Effector CD8-positive, alpha-beta T cell (primary cell): Measurements from ENCODE around the gene SF3A1.
"Not testable (repeated sequence)": the region's sequence is repeated elsewhere in the genome, so short reads cannot be mapped to it uniquely, and the experiment has no call there.

Experiments used
- DNase-seq: peaks from one replicate; lab custom pipeline; 2025; lab: John Stamatoyannopoulos, UW

The SF3A1 gene

DNA sequence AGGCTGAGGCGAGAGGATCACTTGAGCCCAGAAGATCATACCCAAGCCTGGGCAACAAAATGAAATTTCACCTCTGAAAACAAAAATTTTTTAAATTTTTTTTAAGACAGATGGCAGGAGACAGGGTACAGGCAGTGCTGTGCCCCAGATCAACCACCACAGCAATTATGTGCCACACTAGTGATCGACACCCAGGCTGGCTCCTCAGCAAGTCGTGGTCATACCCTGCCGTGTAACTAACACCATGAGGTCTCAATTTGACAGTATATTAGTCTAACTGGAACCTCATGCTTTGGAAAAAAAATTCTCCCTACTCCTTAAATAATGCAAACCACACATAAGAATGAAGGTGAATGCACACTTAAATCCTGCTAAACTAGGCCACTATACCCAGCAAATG, 8.3 kb downstream of the SF3A1 start:
- DNase-seq = no peak

GRCh38 chr22:30347255-30347892, 9.3 kb downstream of the SF3A1 start:
- no peak for DNase-seq

DNA sequence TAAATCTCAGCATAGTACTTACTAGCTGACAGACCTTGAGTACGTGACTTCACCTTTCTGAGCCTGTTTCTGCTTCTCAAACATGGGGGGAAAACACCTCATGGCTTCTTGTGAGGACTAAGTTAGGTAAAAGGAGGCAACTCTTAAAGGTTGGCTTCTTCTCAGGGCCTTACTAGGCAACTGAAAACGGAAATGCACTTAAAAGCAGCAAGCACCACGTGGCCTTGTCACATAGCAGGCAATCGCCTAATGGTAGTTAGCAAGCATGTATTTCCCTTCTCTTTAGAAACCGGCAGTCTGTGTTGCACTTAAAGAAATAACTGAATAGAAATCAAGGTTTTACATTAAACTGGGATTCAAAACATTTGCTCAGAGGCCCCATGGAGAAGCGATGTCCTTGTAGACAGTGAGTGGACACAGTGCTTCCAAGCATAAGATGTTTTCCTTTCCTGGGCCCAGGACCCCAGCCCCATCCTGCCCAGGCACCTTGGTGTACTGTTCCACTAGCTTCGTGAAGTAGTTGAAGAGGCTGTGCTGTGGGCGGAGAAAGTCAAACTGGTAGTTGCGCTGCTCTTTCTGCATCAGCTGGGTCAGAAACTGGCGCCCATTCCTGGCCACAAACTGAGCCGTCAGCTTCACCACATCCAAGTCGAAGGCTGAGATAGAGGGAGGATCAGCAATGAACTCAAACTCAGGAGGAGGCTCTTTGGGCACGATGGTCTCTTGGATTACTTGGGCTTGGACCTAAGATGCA, 12.1 kb downstream of the SF3A1 start:
- DNase-seq = no peak

DNA sequence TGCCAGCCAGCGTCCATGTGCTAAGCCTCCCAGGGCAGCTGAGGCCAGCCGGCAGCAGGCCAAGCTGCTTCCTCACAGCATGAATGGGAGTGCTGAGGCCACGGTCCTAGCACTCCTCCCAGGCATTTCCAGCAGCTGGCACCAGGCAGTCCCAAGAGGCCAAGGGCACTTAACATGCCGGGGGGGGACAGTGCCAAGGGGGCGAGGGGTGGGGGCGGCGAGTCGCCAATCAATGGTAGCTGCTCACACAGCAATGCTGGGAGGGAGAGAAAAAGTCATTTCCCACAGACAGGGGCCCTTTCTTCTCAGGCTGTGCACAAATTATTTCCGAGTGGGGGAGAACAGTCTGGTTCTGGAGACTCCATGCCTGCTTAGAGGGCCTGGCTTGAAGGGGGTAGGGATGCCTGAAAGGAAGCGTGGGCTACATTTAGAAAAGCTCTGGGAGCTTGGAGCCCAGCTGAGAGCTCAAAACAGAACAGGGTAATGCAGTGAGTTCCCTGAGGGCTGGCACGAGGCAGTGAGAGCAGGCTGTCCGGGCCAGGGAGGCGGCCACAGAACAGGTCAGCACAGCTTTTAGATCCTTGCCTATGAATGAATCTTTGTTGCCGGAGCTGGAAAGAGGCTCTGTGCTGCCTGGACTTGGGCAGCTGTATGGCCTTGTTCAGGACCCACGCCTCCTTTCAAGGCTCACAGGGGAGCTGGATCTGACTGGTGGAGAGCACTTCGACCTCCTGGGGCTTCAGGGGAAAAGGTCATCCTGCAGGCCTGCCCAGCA, 15.6 kb downstream of the SF3A1 start:
- no peak for DNase-seq

GRCh38 chr22:30338802-30339201, 17.9 kb downstream of the SF3A1 start:
- no peak for DNase-seq

DNA sequence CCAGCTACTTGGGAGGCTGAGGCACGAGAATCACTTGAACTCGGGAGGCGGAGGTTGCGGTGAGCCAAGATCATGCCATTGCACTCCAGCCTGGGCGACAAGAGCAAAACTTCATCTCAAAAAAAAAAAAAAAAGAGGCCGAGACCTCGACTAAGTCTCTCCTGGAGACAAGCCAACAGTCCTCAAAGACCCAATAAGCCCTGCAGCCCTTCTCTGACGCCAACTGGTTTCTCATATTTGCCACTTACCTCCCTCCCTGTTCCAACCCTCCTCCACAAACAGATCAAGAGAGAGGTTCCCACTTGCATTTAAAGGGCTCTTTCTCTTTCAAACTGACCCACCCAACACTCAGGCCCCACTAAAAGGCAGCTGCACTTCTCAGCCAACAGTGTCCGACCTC, 18.4 kb downstream of the SF3A1 start:
- not testable (repeated sequence) for DNase-seq

DNA sequence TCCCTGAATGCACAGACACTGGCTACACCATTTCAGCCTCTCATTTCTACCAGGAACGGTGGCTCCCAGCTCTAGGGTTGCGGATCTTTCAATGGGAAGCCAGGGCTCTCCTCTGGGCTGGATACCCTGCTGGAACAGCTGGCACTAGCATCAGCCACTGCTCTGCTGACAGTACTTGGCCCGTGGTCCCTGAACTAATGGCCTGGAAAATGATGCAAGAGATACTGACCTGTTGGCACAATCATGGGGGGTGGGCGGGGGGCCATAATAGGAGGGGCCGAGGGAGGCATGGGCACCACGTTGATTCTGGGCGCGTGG, 19.3 kb downstream of the SF3A1 start:
- DNase-seq = no peak

GRCh38 chr22:30336752-30337460, 19.8 kb downstream of the SF3A1 start:
- DNase-seq = no peak

- no peak for DNase-seq
Observed at GRCh38 chr22:30335236-30335635, 21.5 kb downstream of the SF3A1 start.

GRCh38 chr22:30334646-30335045, 22.0 kb downstream of the SF3A1 start:
- no peak for DNase-seq

DNA sequence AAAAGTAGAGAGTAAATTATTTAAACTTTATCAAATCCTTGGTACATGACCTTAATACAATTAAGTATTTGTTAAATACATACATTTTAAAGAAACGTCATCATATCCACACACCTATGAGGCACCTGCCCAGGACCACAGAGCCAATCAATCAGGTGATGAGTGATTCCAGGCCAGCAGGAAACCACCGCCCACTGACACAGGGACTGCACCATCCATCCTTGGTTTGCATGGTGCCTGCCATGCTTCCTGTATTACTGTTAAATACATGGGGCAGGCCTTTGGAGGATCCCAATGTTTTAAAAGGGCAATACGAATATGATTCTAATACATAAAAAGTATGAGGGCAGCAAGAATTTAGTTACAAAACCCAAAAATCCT, 23.0 kb downstream of the SF3A1 start:
- no peak for DNase-seq

GRCh38 chr22:30332994-30333706, 23.5 kb downstream of the SF3A1 start:
- DNase-seq = no peak

GRCh38 chr22:30332551-30332950, 24.1 kb downstream of the SF3A1 start:
- no peak for DNase-seq

GRCh38 chr22:30328466-30329049, 28.1 kb downstream of the SF3A1 start:
- DNase-seq = no peak

DNA sequence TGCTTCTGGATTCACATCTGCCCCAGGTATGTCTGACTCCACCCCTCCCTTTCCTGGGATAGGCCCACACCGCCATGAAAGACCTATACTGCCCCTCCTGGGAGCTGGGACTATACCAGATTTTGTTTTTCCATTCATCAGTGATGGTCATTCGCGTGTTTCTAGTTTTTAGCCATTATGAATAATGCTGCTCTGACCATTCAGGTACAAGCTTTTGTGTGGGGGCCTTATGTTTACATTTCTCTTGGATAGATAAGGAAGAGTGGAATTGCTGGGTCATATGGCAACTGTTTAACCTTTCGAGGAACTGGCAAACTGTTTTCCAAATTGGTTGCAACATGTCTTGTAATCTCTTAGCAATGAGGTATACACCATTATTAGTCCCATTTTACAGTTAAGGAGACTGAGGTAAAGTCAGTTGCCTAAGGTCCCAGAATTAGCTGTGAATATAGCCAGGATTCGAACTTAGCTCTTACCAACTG, 28.8 kb downstream of the SF3A1 start:
- no peak for DNase-seq

DNA sequence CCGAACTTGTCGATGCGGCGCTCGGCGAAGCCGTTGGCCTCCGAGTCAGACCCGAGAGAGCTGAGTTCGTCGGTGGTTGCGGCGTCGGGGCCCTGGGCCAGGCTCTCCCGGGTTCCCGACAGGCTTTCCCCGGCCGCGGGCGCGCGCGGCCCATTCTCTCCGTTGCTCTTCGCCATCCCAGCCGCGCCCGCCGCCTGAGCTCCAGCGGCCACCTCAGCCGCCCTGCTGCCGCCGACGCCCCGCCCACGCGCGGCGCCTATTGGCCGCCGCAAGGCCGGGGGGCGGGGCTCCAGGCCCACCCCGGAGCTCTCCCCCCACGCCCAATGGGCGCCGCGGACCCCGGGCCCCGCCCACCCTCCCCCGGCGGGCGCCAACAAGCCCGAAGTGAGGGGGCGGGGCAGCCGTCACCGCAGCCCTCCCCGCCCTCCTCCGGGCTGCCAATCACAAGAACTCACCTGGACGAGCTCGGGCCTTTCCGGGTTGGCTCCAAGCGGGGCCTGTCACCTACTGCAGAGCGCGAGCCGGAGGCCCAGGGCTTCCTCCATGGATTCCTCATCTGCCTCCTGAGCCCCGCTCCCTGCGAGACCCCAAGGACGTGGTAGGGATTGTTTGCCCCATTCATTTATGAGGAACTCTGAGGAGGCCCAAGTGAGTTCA, 29.9 kb downstream of the SF3A1 start, which contains the start of gene TBC1D10A:
TBC1D10A (minus strand) TSS at position 236 of the 657 bp plus-strand sequence; CDS start at position 176, 60 bp downstream.
- DNase-seq = peak; percentile 91

DNA sequence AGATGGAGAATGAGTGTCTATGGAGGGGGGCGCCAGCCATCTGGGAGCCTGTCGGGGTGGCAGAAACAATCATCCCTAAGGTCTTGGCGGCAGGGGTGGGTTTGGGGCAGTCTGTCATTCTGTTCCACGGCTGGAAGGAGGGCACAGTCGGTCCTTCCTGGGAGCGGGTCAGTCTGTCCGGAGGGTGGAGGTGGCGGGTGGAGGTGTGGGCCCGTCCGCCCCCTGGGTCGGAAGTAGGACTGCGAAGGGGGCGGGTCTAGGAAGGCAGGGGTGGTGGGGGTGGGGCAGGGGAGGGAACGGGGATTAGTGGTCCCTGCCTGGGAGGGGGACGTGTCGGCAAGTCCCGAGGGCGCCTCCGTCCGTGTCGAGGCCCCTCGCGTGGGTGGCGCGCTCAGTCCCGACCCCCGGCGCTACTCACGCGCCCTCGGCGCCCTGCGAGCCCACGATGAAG, 30.4 kb downstream of the SF3A1 start:
- DNase-seq = peak; percentile 33

DNA sequence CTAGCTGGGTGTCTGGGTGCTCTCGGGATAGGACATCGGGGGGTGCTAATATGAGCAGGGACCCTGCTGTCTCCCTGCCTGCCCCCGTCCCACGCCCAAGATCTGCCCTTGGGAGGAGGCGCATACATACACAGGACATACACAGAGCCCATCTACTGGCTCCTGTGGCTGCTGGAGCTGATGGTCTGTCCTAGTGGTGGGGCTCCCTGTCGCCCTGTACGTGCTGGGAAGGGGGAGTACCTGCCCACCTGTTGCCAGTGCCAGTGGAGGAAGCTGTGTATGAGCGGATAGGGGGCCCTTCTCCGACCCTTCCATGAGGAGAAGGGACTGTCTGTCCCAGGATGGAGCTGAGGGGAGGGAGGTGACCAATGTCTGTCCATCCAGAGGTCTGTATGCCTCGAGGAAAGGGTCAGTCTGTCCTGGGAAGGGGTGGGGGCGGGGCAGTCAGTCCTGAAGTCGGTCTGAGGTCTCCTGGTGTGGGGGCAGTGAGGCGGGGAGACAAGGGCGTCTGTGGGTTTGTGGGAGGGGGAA, 30.9 kb downstream of the SF3A1 start:
- no peak for DNase-seq

DNA sequence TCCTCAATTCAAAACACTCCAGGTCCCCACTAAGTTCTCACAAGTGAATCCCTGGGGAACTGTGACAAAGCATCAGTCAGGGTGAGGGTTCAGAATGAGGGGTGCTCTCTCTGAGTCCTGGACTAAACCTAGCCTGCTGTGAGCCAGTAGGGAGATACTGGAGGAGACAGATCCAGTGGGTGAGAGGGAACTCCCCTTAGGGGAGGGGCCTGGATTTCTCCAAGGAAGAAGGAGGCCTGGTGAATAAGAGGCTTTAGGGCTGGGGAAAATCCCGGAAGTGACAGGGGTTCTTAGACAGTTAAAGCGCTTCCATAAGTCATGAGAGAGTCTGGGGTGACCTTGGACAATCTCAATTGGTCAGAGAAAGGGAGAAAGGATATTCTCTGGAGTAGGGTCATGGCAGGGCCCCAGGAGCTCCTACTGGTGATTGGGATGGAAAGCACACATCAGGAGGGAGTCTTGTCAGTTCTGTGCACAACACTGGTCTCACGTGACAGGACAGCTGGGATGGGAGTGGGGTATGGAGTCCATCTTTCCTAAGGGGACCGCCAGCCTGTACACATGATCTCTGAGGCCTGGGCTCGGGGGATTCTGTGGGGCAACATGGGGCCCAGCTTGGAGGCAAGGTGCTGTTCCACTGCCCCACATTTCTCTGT, 31.5 kb downstream of the SF3A1 start:
- no peak for DNase-seq
